GM12878 (cell line): ENCODE results near the gene ZNF783. TPM values are rescaled to one million over a fixed set of nuclear protein-coding genes. Genes with fewer than 3 reads are reported as not detected.
A peak's percentile ranks its signal among the peaks of the same experiment; 100 is the strongest.

ENCODE experiments used
- CEBPB ChIP-seq, 2 experiments: fragments of 150-350 bp in 1 of 2; IDR thresholded peaks; 2 replicates each; pipeline ENCODE4 v1.6.1; 2012 to 2014; ENCODE audit warnings: low read depth in 2 of 2, low read length in 2 of 2, borderline replicate concordance in 1 of 2, inconsistent platforms in 1 of 2
- CHD4 ChIP-seq: fragments of 200-600 bp; sonication (generic); IDR thresholded peaks from 2 replicates; pipeline ENCODE4 v1.6.1; 2016; ENCODE audit warnings: mild to moderate bottlenecking
- FOXK2 ChIP-seq: fragments of 450-650 bp; IDR thresholded peaks from 2 replicates; pipeline ENCODE4 v1.6.1; 2017; ENCODE audit warnings: mild to moderate bottlenecking, moderate library complexity
- MTA2 ChIP-seq: fragments of 450-650 bp; IDR thresholded peaks from 2 replicates; pipeline ENCODE4 v1.6.1; 2016; ENCODE audit warnings: low read depth, mild to moderate bottlenecking, moderate library complexity
- MTA3 ChIP-seq: IDR thresholded peaks from 2 replicates; pipeline ENCODE4 v1.6.1; 2012; ENCODE audit warnings: low read length, inconsistent platforms, borderline replicate concordance
- NBN ChIP-seq: fragments of 450-650 bp; IDR thresholded peaks from 2 replicates; pipeline ENCODE4 v1.6.1; 2016
- NFYB ChIP-seq: IDR thresholded peaks from 2 replicates; pipeline ENCODE4 v1.6.1; 2011; ENCODE audit warnings: low read depth, mild to moderate bottlenecking, low read length, improper control_type of control experiment, moderate library complexity; ENCODE audit not compliant: insufficient read depth
- POLR2A ChIP-seq: IDR thresholded peaks from 2 replicates; pipeline ENCODE4 v1.6.1; 2011; ENCODE audit warnings: low read depth, mild to moderate bottlenecking, low read length
- SIN3A ChIP-seq: IDR thresholded peaks from 2 replicates; pipeline ENCODE4 v1.6.1; 2012; ENCODE audit warnings: low read depth, low read length, improper control_type of control experiment
- TCF7 ChIP-seq: IDR thresholded peaks from 2 replicates; pipeline ENCODE4 v1.6.1; 2014; ENCODE audit warnings: antibody characterized with exemption, borderline replicate concordance
- YY1 ChIP-seq: IDR thresholded peaks from 2 replicates; pipeline ENCODE4 v1.6.1; 2011; ENCODE audit warnings: low read depth, mild to moderate bottlenecking, low read length
- ZBED1 ChIP-seq: IDR thresholded peaks from 2 replicates; pipeline ENCODE4 v1.6.1; 2016; ENCODE audit warnings: borderline replicate concordance
- polyA plus RNA-seq, 11 experiments: library from polyadenylated mRNA; depleted of rRNA in 4 of 11; unstranded in 6 of 11; stranded (reverse) in 5 of 11; fragments of >200 nt; fragmentation: Nextera tagmentation in 4 of 11; fragmentation: Illumina TruSeq in 1 of 11; extraction: Ambion mirVana in 4 of 11; extraction: Trizol in 1 of 11; gene quantifications; 1 replicate in 1 of 11; 2 replicates in 10 of 11; pipeline versions ENCODE4 v1.2.1 to v1.2.3, GENCODE V29; 2011 to 2016; ENCODE audit warnings: inconsistent platforms in 2 of 11, missing spikeins in 2 of 11, low read depth in 1 of 11
- total RNA-seq, 4 experiments: library from RNA; depleted of rRNA in 3 of 4; stranded (reverse); fragments of >200 nt in 3 of 4; fragmentation: Illumina TruSeq in 1 of 4; extraction: Trizol in 1 of 4; gene quantifications; 2 replicates each; pipeline versions ENCODE4 v1.2.1 to v1.2.3, GENCODE V29; 2013 to 2021
- TF ChIP-seq, protein P1 (sequence below): IDR thresholded peaks from 2 replicates; pipeline ENCODE4 v1.6.1; 2012; ENCODE audit warnings: improper control_type of control experiment, low read depth, low read length; ENCODE audit not compliant: insufficient replicate concordance
- TF ChIP-seq, protein P2 (sequence below): fragments of 450-650 bp; IDR thresholded peaks from 2 replicates; pipeline ENCODE4 v1.6.1; 2014; ENCODE audit warnings: mild to moderate bottlenecking
- TF ChIP-seq, protein P3 (sequence below): fragments of 150-350 bp; IDR thresholded peaks from 2 replicates; pipeline ENCODE4 v1.6.1; 2016; ENCODE audit warnings: low read depth, low read length
- TF ChIP-seq, protein P4 (sequence below): fragments of 450-650 bp; IDR thresholded peaks from 2 replicates; pipeline ENCODE4 v1.6.1; 2017; ENCODE audit warnings: mild to moderate bottlenecking, moderate library complexity

Gene ZNF783
- total and polyA plus RNA-seq, 10 of the 15 experiments (the other 5 are each of a cell fraction or from before 2014, with no cell fraction given) = 2.0 to 14.4 (median 6.4) TPM

DNA sequence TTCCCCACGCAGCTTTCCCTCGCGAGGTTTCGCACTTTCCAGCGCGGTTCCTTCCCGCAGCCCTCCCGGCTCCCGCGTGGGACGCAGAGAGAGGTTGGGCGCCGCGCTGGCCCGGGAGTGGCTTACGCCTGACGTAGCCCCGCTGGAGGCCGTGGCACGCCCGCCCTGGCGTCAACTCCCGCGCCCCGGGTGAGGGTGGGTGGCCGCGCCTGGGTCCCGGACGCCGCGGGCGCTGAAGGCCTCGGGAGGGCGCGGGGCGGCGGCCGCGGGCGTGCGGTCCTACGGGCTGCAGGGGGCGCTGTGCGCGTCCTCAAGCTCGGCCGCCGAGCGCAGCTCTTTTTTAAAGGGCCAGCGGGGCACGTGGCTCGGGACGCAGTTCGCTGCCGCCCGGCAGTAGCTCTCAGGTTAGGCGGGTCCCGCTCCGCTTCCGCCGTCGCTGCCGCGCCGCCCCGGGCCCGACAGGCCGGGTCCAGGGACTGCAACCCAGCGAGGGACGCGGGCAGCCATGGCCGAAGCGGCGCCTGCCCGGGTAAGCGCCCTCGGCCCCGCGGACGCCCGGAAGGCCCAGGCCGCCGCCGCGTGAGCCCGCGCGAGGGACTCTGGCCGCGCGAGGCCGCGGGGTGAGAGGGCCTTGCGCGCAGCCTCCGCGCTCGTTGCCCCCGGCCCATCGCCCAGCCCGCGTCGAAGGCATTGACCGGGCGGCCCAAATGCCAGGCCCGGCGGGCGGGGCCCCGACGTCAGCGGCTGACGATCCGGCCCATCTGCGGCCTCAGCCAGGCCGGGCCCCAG is at the start of gene ZNF783 (continued):
- TF ChIP-seq, protein P1, sequence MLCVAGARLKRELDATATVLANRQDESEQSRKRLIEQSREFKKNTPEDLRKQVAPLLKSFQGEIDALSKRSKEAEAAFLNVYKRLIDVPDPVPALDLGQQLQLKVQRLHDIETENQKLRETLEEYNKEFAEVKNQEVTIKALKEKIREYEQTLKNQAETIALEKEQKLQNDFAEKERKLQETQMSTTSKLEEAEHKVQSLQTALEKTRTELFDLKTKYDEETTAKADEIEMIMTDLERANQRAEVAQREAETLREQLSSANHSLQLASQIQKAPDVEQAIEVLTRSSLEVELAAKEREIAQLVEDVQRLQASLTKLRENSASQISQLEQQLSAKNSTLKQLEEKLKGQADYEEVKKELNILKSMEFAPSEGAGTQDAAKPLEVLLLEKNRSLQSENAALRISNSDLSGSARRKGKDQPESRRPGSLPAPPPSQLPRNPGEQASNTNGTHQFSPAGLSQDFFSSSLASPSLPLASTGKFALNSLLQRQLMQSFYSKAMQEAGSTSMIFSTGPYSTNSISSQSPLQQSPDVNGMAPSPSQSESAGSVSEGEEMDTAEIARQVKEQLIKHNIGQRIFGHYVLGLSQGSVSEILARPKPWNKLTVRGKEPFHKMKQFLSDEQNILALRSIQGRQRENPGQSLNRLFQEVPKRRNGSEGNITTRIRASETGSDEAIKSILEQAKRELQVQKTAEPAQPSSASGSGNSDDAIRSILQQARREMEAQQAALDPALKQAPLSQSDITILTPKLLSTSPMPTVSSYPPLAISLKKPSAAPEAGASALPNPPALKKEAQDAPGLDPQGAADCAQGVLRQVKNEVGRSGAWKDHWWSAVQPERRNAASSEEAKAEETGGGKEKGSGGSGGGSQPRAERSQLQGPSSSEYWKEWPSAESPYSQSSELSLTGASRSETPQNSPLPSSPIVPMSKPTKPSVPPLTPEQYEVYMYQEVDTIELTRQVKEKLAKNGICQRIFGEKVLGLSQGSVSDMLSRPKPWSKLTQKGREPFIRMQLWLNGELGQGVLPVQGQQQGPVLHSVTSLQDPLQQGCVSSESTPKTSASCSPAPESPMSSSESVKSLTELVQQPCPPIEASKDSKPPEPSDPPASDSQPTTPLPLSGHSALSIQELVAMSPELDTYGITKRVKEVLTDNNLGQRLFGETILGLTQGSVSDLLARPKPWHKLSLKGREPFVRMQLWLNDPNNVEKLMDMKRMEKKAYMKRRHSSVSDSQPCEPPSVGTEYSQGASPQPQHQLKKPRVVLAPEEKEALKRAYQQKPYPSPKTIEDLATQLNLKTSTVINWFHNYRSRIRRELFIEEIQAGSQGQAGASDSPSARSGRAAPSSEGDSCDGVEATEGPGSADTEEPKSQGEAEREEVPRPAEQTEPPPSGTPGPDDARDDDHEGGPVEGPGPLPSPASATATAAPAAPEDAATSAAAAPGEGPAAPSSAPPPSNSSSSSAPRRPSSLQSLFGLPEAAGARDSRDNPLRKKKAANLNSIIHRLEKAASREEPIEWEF = no peak
- TF ChIP-seq NBN (no peak), NFYB (no peak), ZBED1 (no peak), FOXK2 (no peak), TCF7 (no peak), POLR2A (peak; percentile 79), CEBPB (IDR thresholded peaks at IDR 0.05; ENCODE audit: borderline replicate concordance in 1 of 2, low read depth in 2 of 2, low read length in 2 of 2) (no peak), CHD4 (no peak), MTA2 (no peak), MTA3 (no peak), YY1 (peak; percentile 68; the same call in 1 of the 2 replicates), SIN3A (peak; percentile 79)
- TF ChIP-seq, protein P2, sequence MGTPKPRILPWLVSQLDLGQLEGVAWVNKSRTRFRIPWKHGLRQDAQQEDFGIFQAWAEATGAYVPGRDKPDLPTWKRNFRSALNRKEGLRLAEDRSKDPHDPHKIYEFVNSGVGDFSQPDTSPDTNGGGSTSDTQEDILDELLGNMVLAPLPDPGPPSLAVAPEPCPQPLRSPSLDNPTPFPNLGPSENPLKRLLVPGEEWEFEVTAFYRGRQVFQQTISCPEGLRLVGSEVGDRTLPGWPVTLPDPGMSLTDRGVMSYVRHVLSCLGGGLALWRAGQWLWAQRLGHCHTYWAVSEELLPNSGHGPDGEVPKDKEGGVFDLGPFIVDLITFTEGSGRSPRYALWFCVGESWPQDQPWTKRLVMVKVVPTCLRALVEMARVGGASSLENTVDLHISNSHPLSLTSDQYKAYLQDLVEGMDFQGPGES = no peak
- TF ChIP-seq, protein P3, sequence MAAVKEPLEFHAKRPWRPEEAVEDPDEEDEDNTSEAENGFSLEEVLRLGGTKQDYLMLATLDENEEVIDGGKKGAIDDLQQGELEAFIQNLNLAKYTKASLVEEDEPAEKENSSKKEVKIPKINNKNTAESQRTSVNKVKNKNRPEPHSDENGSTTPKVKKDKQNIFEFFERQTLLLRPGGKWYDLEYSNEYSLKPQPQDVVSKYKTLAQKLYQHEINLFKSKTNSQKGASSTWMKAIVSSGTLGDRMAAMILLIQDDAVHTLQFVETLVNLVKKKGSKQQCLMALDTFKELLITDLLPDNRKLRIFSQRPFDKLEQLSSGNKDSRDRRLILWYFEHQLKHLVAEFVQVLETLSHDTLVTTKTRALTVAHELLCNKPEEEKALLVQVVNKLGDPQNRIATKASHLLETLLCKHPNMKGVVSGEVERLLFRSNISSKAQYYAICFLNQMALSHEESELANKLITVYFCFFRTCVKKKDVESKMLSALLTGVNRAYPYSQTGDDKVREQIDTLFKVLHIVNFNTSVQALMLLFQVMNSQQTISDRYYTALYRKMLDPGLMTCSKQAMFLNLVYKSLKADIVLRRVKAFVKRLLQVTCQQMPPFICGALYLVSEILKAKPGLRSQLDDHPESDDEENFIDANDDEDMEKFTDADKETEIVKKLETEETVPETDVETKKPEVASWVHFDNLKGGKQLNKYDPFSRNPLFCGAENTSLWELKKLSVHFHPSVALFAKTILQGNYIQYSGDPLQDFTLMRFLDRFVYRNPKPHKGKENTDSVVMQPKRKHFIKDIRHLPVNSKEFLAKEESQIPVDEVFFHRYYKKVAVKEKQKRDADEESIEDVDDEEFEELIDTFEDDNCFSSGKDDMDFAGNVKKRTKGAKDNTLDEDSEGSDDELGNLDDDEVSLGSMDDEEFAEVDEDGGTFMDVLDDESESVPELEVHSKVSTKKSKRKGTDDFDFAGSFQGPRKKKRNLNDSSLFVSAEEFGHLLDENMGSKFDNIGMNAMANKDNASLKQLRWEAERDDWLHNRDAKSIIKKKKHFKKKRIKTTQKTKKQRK = no peak
- TF ChIP-seq, protein P4, sequence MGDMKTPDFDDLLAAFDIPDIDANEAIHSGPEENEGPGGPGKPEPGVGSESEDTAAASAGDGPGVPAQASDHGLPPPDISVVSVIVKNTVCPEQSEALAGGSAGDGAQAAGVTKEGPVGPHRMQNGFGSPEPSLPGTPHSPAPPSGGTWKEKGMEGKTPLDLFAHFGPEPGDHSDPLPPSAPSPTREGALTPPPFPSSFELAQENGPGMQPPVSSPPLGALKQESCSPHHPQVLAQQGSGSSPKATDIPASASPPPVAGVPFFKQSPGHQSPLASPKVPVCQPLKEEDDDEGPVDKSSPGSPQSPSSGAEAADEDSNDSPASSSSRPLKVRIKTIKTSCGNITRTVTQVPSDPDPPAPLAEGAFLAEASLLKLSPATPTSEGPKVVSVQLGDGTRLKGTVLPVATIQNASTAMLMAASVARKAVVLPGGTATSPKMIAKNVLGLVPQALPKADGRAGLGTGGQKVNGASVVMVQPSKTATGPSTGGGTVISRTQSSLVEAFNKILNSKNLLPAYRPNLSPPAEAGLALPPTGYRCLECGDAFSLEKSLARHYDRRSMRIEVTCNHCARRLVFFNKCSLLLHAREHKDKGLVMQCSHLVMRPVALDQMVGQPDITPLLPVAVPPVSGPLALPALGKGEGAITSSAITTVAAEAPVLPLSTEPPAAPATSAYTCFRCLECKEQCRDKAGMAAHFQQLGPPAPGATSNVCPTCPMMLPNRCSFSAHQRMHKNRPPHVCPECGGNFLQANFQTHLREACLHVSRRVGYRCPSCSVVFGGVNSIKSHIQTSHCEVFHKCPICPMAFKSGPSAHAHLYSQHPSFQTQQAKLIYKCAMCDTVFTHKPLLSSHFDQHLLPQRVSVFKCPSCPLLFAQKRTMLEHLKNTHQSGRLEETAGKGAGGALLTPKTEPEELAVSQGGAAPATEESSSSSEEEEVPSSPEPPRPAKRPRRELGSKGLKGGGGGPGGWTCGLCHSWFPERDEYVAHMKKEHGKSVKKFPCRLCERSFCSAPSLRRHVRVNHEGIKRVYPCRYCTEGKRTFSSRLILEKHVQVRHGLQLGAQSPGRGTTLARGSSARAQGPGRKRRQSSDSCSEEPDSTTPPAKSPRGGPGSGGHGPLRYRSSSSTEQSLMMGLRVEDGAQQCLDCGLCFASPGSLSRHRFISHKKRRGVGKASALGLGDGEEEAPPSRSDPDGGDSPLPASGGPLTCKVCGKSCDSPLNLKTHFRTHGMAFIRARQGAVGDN = peak; percentile 95
